ENCODE results near the gene ARHGAP6.

DNA sequence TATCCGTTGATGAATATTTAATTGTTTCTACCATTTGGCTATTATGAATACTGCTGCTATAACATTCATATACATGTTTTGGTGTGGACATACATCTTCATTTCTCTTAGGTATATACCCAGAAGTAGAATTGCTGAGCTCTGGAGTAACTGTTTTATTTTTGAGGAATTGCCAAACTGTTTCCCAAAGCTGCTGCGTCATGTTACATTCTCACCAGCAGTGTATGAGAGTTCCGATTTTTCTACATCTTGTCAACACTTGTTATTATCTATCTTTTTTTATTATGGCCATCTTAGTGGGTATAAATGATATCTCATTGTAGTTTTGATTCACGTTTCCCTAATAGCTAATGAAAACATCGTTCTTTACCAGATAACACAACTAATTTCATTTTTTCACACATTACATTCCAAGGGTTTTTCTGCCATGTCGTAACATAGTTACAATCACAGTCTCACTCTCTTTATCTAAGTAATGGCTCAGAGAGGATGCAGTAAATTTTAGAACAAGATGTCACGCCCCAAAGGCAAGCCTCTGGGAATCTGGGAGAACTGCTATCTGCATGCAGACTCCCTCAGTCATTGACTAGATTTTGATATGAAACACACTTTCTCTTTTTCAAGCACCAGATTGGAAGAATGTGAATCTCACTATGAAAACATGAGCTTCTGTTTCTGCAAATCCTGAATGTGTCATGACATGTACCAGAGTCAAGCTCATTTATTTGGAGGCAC lies 10.3 kb downstream of the ARHGAP6 start:
- TF ChIP-seq, protein P1, sequence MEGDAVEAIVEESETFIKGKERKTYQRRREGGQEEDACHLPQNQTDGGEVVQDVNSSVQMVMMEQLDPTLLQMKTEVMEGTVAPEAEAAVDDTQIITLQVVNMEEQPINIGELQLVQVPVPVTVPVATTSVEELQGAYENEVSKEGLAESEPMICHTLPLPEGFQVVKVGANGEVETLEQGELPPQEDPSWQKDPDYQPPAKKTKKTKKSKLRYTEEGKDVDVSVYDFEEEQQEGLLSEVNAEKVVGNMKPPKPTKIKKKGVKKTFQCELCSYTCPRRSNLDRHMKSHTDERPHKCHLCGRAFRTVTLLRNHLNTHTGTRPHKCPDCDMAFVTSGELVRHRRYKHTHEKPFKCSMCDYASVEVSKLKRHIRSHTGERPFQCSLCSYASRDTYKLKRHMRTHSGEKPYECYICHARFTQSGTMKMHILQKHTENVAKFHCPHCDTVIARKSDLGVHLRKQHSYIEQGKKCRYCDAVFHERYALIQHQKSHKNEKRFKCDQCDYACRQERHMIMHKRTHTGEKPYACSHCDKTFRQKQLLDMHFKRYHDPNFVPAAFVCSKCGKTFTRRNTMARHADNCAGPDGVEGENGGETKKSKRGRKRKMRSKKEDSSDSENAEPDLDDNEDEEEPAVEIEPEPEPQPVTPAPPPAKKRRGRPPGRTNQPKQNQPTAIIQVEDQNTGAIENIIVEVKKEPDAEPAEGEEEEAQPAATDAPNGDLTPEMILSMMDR (IDR thresholded peaks at IDR 0.05), result no peak
- no peak for TF ChIP-seq POLR2A (IDR thresholded peaks at IDR 0.05)

Measured in uterus (tissue), 2 donors.